ENCODE data around the gene CEP192.
"Not testable (repeated sequence)": the region's sequence is repeated elsewhere in the genome, so short reads cannot be mapped to it uniquely, and the experiment has no call there.

The CEP192 gene

DNA sequence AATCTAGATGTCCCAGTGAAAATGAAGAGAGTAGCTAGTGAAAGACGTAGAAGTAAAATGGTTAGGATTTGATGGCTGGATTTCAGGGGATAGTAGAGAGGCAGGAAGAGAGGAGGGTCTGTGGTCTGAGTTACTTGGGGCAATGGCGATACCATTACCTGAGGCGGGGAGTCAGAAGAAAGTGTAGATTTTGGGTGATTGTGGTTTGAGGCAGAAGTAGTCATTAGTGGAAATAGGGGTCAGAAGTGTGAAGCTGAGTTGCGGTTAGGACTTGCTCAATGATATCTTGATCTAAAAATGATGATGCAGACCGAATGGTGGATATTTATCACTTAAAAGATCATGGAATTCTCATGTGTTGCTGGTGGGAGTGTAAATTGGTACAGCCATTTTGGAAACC, 41.0 kb downstream of the CEP192 start:
- no peak for DNase-seq

DNA sequence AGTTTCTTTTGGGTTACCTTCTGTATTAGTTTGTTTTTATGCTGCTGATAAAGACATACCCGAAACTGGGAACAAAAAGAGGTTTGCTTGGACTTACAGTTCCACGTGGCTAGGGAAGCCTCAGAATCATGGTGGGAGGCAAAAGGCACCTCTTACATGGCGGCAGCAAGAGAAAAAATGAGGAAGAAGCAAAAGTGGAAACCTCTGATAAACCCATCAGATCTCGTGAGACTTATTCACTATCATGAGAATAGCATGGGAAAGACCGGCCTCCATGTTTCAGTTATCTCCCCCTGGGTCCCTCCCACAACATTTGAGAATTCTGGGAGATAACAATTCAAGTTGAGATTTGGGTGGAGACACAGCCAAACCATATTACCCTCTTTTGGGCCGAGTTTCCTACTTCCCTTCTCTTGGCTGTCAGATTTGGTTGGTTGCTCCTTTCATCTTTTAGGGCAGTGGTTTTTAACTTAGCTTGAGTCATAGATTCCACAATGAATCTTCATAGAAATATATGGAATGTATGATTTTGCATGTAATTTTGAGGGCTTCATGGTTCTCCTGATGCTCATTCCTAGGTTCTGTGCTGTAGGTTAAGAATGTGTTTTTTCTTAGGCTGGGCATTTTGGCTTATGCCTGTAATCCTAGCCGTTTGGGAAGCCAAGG, 44.2 kb downstream of the CEP192 start:
- DNase-seq: peak; percentile 52

GRCh38 chr18:13036622-13037320, 45.6 kb downstream of the CEP192 start:
- peak; percentile 24 for DNase-seq

DNA sequence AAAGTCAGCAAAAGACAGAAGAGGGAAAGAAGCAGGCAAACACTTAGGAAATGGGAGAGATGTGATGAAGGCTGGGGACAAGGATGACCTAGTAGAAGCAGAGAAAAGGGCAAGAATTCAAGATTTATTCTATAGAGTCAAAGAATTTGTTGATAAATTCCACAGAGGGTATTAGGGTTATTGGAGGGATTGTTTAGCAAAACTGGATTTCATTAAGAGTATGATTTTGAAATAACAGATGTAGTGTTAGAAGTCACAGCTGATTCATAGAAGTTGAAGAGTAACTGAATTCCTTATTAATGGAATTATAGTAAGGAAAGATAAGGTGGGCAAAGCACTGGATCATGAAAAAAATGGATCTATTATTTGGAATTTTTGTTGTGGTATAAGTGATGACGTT, 48.6 kb downstream of the CEP192 start:
- no peak for DNase-seq

DNA sequence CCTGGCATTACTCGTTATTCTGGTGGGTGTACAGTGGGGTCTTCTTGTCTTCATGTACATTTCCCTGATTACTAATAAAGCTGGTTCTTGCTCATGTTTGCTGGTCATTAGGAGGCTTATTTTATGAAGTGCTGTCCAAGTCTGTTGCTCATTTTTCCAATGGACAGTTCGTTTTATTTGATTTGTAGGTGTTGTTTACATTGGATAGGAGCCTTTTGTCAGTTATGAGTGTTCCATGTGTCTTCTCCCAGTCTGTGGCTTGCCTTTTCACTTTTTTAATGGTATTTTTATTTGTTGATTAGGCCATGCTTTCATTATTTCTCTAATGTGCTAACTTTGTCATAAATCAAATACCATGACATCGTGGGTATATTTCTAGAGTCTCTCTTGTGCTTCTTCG, 51.9 kb downstream of the CEP192 start:
- no peak for DNase-seq

GRCh38 chr18:13048061-13048595, 57.0 kb downstream of the CEP192 start:
- DNase-seq: peak; percentile 21

- DNase-seq: no peak
These were observed 60.0 kb downstream of the CEP192 start for GRCh38 chr18:13051159-13051558.

- no peak for DNase-seq
These were observed 60.8 kb downstream of the CEP192 start for GRCh38 chr18:13051950-13052349.

GRCh38 chr18:13054336-13054735, 63.2 kb downstream of the CEP192 start:
- no peak for DNase-seq

- DNase-seq: no peak
These were observed 70.5 kb downstream of the CEP192 start for GRCh38 chr18:13061630-13062189.

- DNase-seq: no peak
These were observed 76.0 kb downstream of the CEP192 start for GRCh38 chr18:13067124-13067523.

DNA sequence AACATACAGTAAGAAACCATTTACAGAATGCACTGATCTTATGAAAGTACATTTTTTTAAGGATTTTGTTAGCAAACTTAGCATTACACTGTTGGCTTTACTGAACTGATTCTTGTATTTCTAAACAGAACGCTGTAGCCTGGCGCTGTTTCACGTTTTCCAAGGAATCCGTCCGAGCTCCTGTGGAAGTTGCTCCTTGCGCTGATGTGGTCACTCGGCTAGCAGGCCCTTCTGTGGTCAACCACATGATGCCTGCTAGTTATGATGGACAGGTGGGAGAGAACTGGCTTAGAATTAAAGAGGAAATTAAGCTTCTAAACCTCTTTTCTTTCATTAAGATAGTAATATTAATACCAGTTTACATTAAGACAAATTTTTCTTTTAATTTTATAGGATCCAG, 76.8 kb downstream of the CEP192 start:
- DNase-seq: no peak

DNA sequence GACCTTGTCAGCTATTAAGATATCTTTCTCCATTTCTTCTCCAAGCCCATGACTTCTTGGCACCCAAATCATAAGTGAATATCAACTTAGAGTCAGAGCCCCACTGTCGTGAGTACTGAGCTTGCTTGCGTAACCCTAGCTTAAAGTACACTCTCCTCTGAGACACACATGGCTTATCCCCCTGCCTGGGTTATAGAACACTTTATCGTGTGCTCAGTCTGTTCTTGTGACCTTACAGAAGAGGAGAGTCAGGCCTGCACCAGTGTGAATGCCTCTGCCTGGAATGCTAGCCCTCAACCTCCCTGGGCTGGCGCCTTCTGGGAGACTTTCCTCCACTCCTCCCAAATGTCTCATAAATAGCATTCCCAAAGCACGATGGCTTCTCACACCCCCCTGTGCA, 79.3 kb downstream of the CEP192 start:
- no peak for DNase-seq

GRCh38 chr18:13076886-13077285, 85.7 kb downstream of the CEP192 start:
- no peak for DNase-seq

DNA sequence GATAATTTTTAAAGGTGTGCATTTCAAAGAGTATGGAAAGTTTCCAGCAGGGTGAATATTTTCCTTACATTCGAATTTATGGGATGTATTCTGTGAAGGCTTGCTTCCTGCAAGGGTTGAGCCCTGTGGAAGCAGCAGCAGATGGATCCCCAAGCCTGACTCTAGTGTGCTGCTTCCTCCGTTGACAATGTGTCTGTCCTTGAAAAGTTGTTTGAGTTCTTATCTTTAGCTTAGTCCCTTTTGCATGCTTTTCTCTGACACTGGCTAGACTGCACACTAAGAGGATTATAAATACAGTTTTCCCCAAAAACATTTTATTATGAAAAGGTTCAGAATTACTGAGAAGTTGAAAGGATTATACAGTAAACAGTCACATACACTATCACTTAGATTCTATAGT, 86.3 kb downstream of the CEP192 start:
- DNase-seq: no peak

DNA sequence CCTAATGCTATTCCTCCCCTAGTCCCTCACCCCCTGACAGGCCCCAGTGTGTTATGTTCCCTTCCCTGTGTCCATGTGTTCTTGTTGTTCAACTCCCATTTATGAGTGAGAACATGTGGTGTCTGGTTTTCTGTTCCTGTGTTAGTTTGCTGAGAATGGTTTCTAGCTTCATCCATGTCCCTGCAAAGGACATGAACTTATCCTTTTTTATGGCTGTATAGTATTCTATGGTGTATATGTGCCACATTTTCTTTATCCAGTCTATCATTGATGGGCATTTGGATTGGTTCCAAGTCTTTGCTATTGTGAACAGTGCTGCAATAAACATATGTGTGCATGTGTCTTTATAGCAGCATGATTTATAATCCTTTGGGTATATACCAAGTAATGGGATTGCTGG, 86.9 kb downstream of the CEP192 start:
- not testable (repeated sequence) for DNase-seq

GRCh38 chr18:13086906-13087305, 95.7 kb downstream of the CEP192 start:
- DNase-seq: no peak

DNA sequence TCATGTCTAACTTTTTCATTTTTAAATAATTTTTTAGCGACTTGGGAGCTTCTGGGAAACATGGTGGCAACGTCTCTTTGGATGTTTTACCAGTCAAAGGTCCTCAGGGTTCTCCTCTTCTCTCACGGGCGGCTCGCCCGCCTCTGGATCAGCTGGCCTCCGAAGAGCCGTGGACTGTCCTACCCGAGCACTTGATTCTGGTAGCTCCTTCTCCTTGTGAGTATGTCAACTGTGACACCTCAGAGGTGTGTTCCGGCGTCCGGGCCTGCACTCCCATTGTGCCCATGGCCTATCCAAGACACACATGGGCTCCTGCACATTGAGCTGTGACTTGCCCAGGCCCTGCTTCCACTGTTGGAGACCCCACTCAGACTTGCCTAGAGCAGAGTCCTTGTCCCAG, 104.3 kb downstream of the CEP192 start:
- DNase-seq: no peak

- DNase-seq: no peak
These were observed 105.1 kb downstream of the CEP192 start for GRCh38 chr18:13096232-13096631.

- DNase-seq: no peak
These were observed 105.6 kb downstream of the CEP192 start for GRCh38 chr18:13096719-13097118.

- DNase-seq: not testable (repeated sequence)
These were observed 106.9 kb downstream of the CEP192 start for GRCh38 chr18:13098104-13098503.

- DNase-seq: no peak
These were observed 108.0 kb downstream of the CEP192 start for GRCh38 chr18:13099113-13099512.

GRCh38 chr18:13100942-13101658, 109.9 kb downstream of the CEP192 start:
- no peak for DNase-seq

Measured in fibroblast of upper back skin (primary cell).